Activated CD8-positive, alpha-beta memory T cell treated with anti-CD3 and anti-CD28 coated beads, Interleukin-2, amount 50 U/mL, for 1 hour (primary cell): ENCODE data around the gene BARX2.
"Not testable (repeated sequence)": the region's sequence is repeated elsewhere in the genome, so short reads cannot be mapped to it uniquely, and the experiment has no call there.

Experiments used
- DNase-seq: peaks from one replicate; pipeline ENCODE4 v3.0.0-alpha.2; 2020; ENCODE audit errors: extremely low read depth

BARX2 gene, protein sequence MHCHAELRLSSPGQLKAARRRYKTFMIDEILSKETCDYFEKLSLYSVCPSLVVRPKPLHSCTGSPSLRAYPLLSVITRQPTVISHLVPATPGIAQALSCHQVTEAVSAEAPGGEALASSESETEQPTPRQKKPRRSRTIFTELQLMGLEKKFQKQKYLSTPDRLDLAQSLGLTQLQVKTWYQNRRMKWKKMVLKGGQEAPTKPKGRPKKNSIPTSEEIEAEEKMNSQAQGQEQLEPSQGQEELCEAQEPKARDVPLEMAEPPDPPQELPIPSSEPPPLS

DNA sequence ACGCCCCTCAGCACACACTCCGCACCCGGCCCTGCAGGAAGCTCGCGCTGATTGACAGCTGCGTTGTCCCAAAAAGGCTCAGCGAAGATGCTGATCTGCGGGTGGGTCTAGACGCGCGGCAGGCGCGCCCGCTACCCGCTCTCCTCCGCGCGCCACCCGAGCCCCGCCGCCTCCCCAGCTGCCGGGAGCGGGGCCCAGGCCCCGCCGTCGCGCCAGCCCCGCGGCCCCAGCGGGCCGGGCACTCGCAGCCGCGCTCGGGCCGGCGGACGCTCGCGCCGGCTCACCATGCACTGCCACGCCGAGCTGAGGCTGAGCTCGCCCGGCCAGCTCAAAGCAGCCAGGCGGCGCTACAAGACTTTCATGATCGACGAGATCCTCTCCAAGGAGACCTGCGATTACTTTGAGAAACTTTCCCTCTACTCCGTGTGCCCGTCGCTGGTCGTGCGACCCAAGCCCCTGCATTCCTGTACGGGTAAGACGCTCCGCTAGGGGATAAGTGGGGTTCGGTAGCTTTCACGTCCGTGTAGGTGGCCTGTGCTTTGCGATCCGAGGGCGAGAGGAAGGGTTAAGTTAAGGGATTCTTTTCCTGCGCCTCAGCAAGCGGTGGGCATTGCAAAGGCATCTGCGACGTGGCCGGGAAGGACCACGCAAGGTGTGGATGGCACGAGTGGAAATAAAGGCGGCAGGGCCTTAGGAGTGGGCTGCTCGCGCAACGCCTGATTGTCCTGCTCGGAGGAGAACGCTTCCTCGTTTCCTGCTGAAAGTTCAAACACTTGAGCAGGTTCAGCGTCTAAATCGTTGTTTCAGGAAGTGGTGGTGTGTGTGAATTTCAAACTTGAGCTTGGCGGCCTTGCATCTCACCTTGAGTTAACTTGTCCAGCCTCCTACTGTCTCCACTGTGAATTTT lies at the start of gene BARX2:
Gene BARX2 (plus strand): TSS at position 98 of the 907 bp plus-strand sequence. CDS start 188 bp downstream, at position 286.
- DNase-seq: no peak

DNA sequence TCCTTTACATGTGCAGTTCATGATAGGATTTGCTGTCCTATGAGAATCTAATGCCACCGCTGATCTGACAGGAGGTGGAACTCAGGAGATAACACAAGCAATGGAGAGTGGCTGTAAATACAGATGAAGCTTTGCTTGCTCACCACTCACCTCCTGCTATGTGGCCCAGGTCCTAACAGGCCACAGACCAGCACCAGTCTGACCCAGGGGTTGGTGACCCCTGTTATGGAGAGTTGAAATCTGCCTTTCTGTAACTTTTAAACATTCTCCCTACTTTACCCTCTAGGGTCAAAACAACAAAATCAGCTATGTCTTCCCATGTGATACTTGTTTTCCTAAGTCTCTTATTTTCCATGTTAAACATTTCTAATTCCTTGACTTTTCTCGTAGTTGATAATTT lies 48.7 kb upstream of the BARX2 start:
- DNase-seq: no peak

DNA sequence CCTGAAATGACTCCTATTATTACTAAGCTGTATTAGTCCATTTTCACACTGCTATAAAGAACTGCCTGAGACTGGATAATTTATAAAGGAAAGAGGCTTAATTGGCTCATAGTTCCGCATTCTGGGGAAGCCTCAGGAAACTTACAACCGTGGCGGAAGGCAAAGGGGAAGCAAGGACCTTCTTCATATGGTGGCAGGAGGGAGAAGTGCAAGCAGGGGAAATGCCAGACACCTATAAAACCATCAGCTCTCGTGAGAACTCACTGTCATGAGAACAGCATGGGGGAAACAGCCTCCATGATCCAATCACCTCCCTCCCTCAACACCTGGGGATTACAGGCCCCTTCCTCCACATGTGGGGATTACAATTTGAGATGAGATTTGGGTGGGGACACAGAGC lies 47.9 kb upstream of the BARX2 start:
- not testable (repeated sequence) for DNase-seq

DNA sequence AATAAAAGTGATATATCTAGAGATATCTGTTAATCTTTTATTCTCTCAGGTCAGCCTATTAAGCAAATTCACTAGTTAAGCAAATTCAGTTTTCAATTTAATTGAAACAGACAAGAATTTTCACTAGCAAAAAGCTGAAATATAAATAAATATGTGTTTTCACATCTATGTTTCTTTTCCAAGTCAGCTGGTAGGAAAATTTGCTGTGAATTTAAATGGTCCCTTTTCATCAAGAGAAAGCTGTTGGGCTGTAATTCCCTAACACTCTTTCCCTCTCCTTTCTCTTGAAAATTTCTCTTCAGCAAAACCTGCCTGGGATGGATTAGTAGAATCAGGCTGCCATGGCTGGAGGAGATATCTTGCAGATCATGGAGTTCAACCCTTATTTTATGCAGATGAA lies 46.9 kb upstream of the BARX2 start:
- no peak for DNase-seq

DNA sequence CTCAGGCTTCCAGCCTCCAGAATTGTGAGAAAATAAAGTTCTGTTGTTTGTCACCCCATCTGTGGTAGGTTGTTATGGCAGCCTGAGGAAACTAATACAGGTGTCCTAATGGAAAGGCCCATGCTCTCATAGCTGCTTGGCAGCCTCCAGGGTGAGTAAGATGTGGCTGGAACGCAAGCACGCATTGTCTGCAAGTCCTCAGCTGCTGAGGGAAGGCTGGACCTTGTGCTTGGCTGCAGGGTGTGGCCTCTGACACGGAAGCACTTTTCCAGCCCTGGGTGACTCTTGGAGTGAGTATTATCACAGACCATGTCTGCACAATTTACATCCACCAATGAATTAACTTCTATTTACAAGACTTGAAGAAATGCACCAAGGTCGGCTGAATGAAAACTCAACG lies 44.4 kb upstream of the BARX2 start:
- no peak for DNase-seq

DNA sequence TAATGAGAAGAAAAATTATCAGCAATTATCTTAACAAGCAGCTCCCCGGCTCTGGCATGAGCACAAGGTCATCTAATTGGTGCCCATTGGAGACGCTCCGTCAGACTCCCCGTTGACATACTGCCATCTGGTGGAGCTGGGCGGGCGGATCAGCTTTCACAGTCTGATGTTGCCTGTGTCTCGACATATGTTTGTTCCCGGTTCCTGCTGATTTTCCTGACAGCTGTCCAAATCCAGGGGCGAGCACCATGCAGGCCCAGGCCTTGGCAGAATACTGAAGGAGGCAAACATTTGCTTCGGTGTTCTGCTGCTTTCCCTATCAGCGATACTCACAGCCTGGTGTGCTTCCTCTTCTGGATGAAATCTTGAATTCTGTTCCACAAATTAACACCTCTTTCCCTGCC lies 43.8 kb upstream of the BARX2 start:
- DNase-seq: peak; percentile 12

DNA sequence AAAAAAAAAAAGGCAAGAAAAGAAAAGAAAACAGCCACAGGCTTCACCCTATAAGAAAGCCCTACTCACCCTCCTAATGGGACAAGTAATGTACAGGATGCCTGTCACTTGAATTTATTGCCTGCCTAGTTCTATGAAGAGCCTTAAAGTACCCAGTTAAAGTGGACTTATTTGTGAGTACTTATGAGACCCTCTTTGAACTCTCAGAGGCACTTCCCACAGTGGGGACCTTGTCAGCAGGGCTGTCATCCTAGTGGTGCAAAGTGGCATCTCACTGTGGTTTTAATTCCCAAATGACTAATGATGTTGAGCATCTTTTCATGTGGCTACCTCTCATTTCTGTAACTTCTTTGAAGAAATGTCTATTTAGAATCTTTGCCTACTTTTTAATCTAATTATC lies 41.8 kb upstream of the BARX2 start:
- DNase-seq: no peak

DNA sequence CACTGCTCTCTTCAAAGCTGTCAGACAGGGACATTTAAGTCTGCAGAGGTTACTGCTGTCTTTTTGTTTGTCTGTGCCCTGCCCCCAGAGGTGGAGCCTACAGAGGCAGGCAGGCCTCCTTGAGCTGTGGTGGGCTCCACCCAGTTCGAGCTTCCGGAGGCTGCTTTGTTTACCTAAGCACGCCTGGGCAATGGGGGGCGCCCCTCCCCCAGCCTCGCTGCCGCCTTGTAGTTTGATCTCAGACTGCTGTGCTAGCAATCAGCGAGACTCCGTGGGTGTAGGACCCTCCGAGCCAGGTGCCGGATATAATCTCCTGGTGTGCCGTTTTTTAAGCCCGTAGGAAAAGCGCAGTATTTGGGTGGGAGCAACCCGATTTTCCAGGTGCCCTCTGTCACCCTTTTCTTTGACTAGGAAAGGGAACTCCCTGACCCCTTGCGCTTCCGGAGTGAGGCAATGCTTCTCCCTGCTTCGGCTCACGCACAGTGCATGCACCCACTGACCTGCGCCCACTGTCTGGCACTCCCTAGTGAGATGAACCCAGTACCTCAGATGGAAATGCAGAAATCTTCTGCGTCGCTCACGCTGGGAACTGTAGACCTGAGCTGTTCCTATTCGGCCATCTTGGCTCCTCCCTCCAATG lies 31.2 kb upstream of the BARX2 start:
- DNase-seq: not testable (repeated sequence)

DNA sequence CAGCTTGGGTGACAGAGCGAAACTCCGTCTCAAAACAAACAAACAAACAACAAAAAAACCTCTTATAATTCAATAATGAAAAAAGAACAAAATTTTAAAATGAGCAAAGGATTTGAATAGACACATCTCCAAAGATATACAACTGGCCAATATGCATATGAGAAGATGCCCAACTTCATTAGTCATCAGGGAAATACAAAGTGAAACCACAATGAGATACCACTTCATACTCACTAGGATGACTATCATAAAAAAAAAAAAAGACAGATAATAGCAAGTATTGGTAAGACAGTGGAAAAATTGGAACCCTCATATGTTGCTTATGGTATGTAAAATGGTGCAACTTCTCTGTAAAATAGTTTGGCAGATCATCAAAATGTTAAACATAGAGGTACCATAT lies 28.7 kb upstream of the BARX2 start:
- DNase-seq: no peak

DNA sequence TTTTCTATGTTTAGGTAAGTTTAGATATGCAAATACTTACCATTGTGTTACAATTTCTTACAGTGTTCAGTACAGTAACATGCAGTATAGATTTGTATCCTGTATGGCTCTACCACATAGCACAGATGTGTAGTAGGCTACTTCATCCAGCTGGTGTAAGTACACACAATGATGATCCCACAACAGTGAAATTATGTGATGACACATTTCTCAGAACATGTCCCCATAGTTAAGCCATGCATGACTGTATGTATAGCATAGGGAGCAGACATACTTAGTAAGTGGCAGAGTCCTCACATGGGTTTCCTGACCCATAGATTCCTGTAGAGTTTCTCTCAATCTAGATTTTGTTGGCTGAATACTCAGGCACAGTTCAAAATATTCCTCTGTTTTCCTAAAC lies 26.8 kb upstream of the BARX2 start:
- DNase-seq: no peak

DNA sequence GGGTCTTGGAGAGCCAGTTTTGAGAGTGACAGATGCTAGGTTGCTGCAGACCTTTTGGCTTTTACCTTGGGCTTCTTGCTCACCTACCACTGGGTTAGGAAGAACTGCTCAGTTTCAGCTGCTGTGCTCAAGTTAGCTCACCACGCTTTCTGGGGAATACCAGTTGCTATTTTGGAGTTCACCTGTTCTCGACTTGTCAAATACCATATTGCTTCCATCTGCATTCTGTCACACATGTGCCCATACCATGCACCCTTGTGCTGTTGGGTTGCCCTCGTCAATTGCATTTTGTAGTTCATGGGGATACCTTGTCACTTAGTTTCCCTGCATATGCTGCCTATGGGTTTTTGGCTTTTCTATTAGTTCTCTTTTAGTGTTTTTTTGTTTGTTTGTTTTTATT lies 23.0 kb upstream of the BARX2 start:
- no peak for DNase-seq

DNA sequence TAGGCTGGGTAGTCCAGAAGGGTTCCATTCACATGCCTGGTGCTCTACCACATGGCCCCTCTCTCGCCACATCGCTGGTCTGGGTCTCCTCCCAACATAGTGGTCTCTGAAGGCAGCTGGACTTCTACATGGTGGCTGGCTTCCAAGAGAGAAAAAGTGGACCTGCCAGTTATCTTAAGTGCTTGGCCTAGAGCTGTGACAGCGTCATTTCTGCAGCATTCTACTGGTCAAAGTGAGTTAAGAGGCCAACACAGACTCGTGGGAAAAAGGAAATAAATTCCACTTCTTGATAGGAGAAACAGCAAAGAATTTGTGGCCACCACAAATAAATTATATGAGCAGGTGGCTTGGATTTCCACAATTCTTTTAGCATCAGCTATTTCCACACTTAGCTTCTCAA lies 21.0 kb upstream of the BARX2 start:
- no peak for DNase-seq

DNA sequence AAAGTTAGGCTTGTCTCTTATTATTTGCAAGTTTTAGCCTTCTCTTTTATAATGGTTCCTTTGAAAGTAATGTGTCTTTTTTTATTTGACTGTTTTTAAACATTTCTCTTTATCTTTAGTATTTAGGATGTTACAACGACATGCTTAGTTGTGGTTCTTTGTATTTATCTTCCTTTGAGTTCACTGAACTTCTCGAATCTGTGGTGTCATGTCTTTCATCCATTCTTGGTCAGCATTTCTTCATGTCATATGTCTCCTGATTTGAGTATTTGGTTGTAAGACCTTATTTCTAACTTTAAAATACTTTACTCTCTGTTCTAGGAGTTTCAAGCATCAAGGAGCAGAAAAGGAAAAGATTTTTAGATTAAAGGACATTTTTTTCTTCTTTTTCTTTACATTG lies 15.9 kb upstream of the BARX2 start:
- no peak for DNase-seq

DNA sequence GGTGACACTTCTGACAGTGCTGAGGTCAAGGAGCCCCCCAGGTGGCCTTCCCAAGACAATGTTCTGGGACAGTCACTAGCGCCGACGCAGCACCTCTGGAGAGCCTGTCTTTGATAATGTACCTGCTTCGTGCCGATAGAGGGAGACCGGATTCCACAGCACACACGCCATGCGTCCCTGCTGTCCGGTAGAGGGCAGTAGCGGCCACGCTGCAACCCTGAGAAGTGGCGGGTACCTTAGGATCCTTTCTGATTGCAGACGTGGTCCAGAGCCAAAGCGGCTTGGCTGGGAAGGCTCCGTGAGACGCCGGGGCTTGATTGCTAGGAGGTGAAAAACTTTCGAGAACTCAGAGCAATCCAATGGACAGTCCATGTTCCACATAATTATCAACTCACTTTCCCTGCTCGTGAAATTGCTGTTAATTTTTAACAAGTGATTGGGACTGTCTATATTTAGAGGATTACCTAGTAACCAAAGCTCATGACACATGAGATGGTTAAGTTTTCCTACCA lies 11.4 kb upstream of the BARX2 start:
- DNase-seq: peak; percentile 24

DNA sequence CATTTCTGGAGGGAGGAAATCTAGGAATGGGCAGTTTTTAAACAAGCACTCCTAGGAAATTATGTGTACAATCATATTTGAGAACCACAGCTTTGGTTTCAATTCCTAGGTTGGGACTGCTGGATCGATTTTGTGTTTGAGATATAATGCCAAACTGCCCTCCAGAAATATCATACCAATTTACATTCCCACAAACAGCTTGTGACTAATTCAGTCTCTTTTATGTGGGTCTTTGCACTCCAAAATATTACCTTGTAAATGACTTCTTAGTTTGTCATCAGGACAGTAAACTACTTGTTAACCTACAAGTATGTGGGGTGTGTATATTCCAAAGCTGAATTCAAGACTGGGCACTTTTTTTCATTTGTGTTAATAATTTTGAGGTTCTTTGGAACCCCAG lies 9.8 kb upstream of the BARX2 start:
- DNase-seq: no peak

DNA sequence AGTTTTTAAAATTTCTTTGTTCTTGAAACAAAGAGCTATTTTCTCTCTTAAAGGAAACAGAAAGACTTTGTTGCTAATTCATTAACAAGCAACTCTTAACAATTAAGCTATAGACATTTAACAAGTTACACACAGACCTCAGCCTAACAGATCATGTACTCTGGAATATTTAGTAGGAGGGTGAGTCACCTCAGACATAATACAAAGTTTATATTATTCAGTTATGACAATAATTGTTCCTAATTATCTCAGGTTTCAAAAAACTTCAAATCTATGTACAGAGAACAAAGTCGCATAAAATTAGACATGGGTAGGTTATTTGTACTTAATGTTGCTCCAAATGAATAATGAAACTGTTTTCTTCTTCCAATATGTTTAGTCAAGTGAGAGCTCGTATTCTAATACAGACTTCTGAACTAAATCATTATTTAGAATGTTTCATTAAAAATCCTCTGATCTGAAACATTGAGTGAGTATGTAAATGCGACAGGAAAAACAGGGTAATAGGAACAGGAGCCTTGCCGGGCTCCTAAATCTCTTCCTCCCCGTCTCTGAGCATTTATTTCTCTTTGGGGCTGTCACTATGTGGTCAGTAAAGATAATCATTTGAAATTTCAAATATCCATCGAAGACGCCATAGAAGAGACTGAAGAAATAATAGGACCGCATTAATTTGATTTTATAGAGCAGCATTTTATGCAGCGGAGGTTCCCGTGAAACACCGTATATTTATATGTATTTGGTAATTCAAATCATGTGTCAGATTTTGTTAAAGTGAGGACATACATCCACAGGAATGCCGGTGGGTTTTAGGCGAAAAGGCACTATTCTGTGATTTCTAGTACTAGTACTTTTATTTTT lies 8.7 kb upstream of the BARX2 start:
- DNase-seq: no peak

DNA sequence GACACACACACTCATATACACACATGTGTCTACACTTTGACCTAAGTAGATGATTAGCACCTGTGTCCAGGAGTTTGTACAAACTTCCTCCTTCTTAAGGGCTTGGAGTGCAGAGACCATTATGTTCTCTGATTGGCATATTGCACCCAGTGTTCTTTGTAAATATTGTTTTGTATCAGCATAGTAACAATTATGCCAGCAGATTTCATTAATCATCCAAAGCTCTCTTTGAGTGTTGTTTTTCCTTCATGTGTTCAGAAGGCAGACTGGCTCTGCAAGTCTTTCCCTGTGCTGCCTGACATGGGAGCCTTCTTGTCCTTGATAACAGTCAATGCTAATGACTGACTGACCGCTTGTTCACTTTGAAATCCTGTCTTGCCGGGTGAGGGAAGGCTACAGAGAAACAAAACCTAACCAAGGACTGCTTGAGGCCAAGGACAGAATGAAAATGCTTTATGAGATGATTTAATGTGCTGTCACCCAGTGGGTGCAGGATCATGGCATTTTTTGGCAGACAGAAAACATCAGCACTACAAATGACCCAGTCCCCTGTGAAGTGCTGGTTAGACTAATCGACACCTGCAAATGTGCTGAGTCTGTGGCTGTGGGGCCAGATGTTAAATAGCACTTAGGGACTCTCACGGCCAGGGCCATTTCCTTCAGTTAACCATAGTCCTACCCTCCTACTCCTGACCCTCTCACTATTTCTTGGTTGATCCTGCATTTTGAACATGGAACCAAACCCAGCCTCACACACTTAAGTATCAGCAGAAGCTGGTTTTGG lies 6.6 kb upstream of the BARX2 start:
- no peak for DNase-seq

DNA sequence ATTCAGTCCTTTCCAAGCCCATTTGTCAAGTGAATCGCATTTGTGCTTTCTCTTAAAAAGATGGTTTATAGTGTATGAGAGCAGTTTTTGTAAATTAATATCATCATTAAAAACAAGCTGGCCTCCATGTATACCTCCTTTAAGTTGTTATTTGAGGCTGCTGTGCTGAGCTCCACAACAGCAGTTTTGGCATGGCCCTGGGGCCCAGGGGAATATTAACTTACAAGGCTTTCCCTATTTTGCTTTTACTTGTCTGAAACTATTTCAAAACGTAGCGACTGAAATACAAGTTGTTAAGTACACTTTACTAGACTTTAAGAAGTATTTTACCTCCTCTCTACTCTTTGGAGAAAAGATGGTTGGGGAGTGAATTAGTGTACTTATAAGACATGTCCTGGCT lies 4.9 kb upstream of the BARX2 start:
- DNase-seq: no peak

DNA sequence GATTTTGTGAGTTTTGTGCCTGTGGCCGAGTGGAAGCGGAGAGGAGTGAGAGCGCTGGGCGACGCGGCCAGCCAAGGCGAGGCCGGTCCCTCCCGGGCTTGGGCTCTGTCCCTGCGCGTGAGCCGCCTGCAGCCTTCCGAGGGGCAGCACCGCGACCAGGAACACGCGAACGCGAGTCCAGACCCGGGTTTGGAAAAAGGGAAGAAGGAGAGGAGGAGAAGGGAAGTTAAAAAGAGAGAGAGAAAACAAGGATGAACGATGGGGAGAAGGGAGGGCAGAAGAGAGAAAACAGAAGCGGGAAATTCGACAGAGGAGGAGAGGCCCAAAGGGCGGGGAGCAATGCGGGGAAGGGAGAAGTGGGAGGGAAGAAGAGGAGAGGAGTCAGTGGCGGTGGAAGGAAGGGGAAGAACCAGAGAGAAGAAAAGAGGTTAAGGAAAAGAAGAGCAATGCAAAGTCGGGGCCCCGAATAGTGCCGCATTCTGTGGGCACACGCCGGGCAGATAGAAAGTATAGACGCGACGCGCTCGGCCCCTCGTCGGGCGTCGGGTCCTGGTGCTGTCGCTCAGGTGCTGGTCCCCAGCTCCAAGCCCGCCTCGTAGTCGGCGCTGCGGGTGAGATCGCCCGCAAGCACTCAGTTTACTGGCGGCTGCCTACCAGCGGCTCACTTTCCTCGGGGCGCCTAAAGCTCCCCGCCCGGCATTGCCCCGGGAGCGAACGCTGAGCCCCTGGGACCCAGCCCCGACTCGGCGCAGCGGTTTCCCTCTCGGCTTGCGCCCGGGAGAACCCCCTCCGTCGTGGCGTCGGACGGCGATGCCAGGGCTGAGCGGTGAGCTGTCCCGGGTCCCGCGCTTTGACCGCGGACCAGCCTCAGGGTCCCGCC lies 2.8 kb upstream of the BARX2 start:
- no peak for DNase-seq

DNA sequence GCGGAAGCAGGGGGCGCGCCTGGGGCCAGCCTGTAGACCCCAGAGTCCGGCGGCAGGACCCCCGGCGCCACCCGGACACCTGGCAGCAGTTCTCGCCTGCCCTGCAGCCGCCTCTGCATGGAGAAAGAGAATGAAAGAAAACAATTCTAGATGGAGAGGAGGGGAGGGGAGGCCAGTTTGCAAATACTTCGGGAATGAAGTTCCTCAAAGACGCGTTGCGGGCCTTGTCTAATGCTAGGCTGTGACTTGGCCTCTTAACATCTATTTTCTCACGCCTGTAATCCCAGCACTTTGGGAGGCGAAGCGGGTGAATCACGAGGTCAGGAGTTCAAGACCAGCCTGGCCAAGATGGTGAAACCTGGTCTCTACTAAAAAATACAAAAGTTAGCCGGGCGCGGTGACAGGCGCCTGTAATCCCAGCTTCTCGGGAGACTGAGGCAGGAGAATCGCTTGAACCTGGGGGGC lies 2.1 kb upstream of the BARX2 start:
- no peak for DNase-seq
